NCI-H526 (cell line): Measurements from ENCODE around the gene SNX18.
A peak's percentile ranks its signal among the peaks of the same experiment; 100 is the strongest.
"Not testable (repeated sequence)": the region's sequence is repeated elsewhere in the genome, so short reads cannot be mapped to it uniquely, and the experiment has no call there.

Experiments
- DNase-seq, 2 experiments: peaks; one replicate each; lab custom pipeline; 2025; lab: John Stamatoyannopoulos, UW

SNX18 gene

GRCh38 chr5:54517512-54518145 is at the start of gene SNX18:
SNX18 (plus strand) TSS chr5:54517759; CDS start chr5:54517953, 194 bp downstream.
- peak; percentile 5 to 83 for DNase-seq

- no peak for DNase-seq
These were observed 47.9 kb upstream of the SNX18 start for GRCh38 chr5:54469622-54470021.

GRCh38 chr5:54470128-54470527 is 47.4 kb upstream of the SNX18 start:
- no peak for DNase-seq

GRCh38 chr5:54470677-54471076 is 46.9 kb upstream of the SNX18 start:
- DNase-seq = no peak

- DNase-seq = no peak
These were observed 46.2 kb upstream of the SNX18 start for GRCh38 chr5:54471398-54471797.

- DNase-seq = no peak
These were observed 40.9 kb upstream of the SNX18 start for GRCh38 chr5:54476682-54477081.

- DNase-seq = no peak
These were observed 39.5 kb upstream of the SNX18 start for GRCh38 chr5:54477941-54478478.

- DNase-seq = no peak
These were observed 37.3 kb upstream of the SNX18 start for GRCh38 chr5:54480296-54480695.

GRCh38 chr5:54484219-54484894 is 33.2 kb upstream of the SNX18 start:
- DNase-seq = no peak

GRCh38 chr5:54485659-54486058 is 31.9 kb upstream of the SNX18 start:
- not testable (repeated sequence) for DNase-seq

- not testable (repeated sequence) for DNase-seq
These were observed 27.9 kb upstream of the SNX18 start for GRCh38 chr5:54489648-54489979.

- DNase-seq = no peak
These were observed 26.2 kb upstream of the SNX18 start for GRCh38 chr5:54491326-54491725.

- DNase-seq = no peak
These were observed 25.4 kb upstream of the SNX18 start for GRCh38 chr5:54492178-54492577.

- DNase-seq = no peak
These were observed 22.5 kb upstream of the SNX18 start for GRCh38 chr5:54495027-54495426.

GRCh38 chr5:54514291-54514690 is 3.3 kb upstream of the SNX18 start:
- no peak for DNase-seq

- DNase-seq = no peak
These were observed 2.6 kb upstream of the SNX18 start for GRCh38 chr5:54514841-54515432.

GRCh38 chr5:54515634-54516033 is 1.9 kb upstream of the SNX18 start:
- DNase-seq = no peak

- DNase-seq = no peak
These were observed 1.4 kb upstream of the SNX18 start for GRCh38 chr5:54516051-54516655.

GRCh38 chr5:54517174-54517511 is 416 bp upstream of the SNX18 start:
- DNase-seq = no peak

GRCh38 chr5:54518146-54518817 is 723 bp downstream of the SNX18 start:
- DNase-seq = peak in 1 of 2 experiments; percentile 44

- DNase-seq = no peak
These were observed 1.4 kb downstream of the SNX18 start for GRCh38 chr5:54518818-54519508.

- no peak for DNase-seq
These were observed 1.9 kb downstream of the SNX18 start for GRCh38 chr5:54519509-54519876.
